OCI-LY7 (cell line): ENCODE results near the gene HDAC9. TPM values are rescaled to one million over a fixed set of nuclear protein-coding genes. Genes with fewer than 3 reads are reported as not detected.

Experiments used
- BruUV-seq: library from RNA; stranded (reverse); fragments of 400-500 nt; replicated peaks from 2 replicates; lab custom pipeline; 2021; lab: Mats Ljungman, UMichigan
- CTCF ChIA-PET: fragments of 300-600 bp; sonication (Branson Sonifier 250); formaldehyde crosslinking; loops from one replicate; lab custom pipeline; 2022; ENCODE audit warnings: antibody characterized with exemption; ENCODE audit not compliant: unreplicated experiment; lab: Charles Lee
- POLR2A ChIA-PET: fragments of 300-600 bp; sonication (Branson Sonifier 250); formaldehyde crosslinking; loops from one replicate; lab custom pipeline; 2022; ENCODE audit warnings: antibody characterized with exemption; lab: Charles Lee
- DNase-seq: peaks from one replicate; pipeline ENCODE4 v3.0.0-alpha.2; 2015; ENCODE audit warnings: low spot score
- H2AFZ ChIP-seq: fragments of 200-600 bp; sonication (generic), shearing (Covaris generic); 2 replicates; pipeline ENCODE4 v1.6.1; 2014; ENCODE audit warnings: mild to moderate bottlenecking, antibody characterized with exemption, low read length, moderate library complexity
- H3K27ac ChIP-seq: fragments of 200-600 bp; sonication (generic); 2 replicates; pipeline ENCODE4 v1.5.1; 2014; ENCODE audit warnings: mixed run types, low read depth, mild to moderate bottlenecking, moderate library complexity, low read length, inconsistent platforms; ENCODE audit not compliant: poor library complexity, severe bottlenecking
- H3K36me3 ChIP-seq: fragments of 200-600 bp; sonication (generic); 2 replicates; pipeline ENCODE4 v1.6.1; 2014; ENCODE audit warnings: mild to moderate bottlenecking, antibody characterized with exemption, low read length, moderate library complexity, mixed read lengths; ENCODE audit not compliant: insufficient read depth
- H3K4me1 ChIP-seq: fragments of 200-600 bp; sonication (generic); 2 replicates; pipeline ENCODE4 v1.5.1; 2014; ENCODE audit warnings: mild to moderate bottlenecking, low read length; ENCODE audit not compliant: insufficient read depth, poor library complexity, severe bottlenecking
- H3K4me2 ChIP-seq: fragments of 200-600 bp; sonication (generic); 2 replicates; pipeline ENCODE4 v1.6.1; 2014; ENCODE audit warnings: mild to moderate bottlenecking, low read length
- H3K4me3 ChIP-seq: fragments of 200-600 bp; sonication (generic); 2 replicates; pipeline ENCODE4 v1.5.1; 2014; ENCODE audit warnings: mild to moderate bottlenecking, low read depth, low read length; ENCODE audit not compliant: poor library complexity, severe bottlenecking
- H3K79me2 ChIP-seq: fragments of 200-600 bp; sonication (generic); 2 replicates; pipeline ENCODE4 v1.6.1; 2016; ENCODE audit warnings: low read depth, mild to moderate bottlenecking, low read length, moderate library complexity, mixed read lengths; ENCODE audit not compliant: insufficient read depth
- H3K9me2 ChIP-seq: fragments of 200-600 bp; sonication (generic); 2 replicates; pipeline ENCODE4 v1.6.1; 2016; ENCODE audit warnings: mild to moderate bottlenecking, low read length, mixed read lengths; ENCODE audit not compliant: insufficient read depth
- H3K9me3 ChIP-seq: fragments of 200-600 bp; sonication (generic); 2 replicates; pipeline ENCODE4 v1.6.1; 2014; ENCODE audit warnings: mild to moderate bottlenecking, mixed run types, low read length, mixed read lengths
- H4K20me1 ChIP-seq: fragments of 200-600 bp; sonication (generic); 2 replicates; pipeline ENCODE4 v1.6.1; 2014; ENCODE audit warnings: mild to moderate bottlenecking, antibody characterized with exemption, low read length, moderate library complexity, mixed read lengths; ENCODE audit not compliant: insufficient read depth
- EZH2phosphoT487 ChIP-seq: fragments of 200-600 bp; sonication (generic); IDR thresholded peaks from 2 replicates; pipeline ENCODE4 v1.6.1; 2018; ENCODE audit warnings: low read depth, borderline replicate concordance, mild to moderate bottlenecking, mixed run types, antibody characterized with exemption, low read length, moderate library complexity, mixed read lengths
- intact Hi-C: fragments of 100-400 bp; cut with micrococcal nuclease; formaldehyde crosslinking; loops from one replicate; pipeline ENCODE4 v1.10.0; 2022; ENCODE audit not compliant: unreplicated experiment
- total RNA-seq, 2 experiments: library from RNA; depleted of rRNA in 1 of 2; stranded (reverse); fragments of >200 nt in 1 of 2; shearing (Covaris generic) in 1 of 2; gene quantifications; 2 replicates each; pipeline ENCODE4 v1.2.3, GENCODE V29; 2014 to 2022
- TF ChIP-seq, protein P1 (sequence below): fragments of 200-600 bp; sonication (generic); conservative IDR thresholded peaks from 2 replicates; pipeline ENCODE4 v1.5.1; 2014; ENCODE audit warnings: mild to moderate bottlenecking, antibody characterized with exemption, low read length, moderate library complexity, mixed read lengths

The HDAC9 gene
- total RNA-seq, 2 experiments from 2014 or later, result 58.8 to 91.7 TPM

DNA sequence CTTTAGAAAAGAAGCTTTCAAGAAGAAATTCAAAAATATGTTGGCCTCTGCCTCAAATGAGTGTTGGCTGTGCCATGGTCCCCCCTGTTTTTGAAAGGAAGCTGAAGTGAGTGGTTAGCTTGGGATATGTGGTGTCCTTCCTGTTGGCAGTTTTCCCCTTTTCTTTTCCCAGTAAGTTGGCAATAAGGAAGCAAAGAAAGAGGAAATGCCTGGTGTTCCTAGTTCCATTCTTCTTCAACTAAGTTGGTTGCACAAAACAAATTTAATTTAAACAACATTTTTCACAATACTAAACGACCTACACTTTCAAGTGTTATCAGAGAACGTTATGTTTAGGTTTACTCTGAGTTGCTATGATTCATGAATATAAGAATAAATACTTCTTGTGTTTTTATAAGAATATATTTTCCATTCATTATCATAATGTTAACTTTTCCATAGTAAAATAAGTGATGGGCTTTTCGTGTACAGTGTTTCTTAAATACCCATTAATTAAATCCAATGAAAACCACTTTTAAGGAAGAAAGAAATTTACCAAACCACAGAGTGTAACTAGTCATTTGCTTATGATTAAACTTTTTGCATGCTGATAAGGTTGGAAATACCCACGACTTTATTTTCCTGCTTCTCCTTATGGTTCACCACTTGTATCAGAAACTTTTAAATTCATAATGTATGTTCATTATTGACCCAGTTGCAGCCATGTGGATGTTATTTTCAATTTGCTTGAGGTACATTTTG is 7.7 kb downstream of the HDAC9 start:
- Histone ChIP-seq H2AFZ (no peak overlapping the region), H3K36me3 (peaks cover 29% of the 10 kb centered on the region), H3K9me3 (peaks cover 4% of the 10 kb centered on the region; the same call in 1 of the 2 replicates), H3K79me2 (peaks cover 98% of the 10 kb centered on the region), H3K27ac (peak overlapping the region; percentile 15), H3K4me3 (no peak overlapping the region), H3K4me2 (peak overlapping the region; percentile 41), H3K9me2 (no peaks in the 10 kb centered on the region), H3K4me1 (peaks cover 85% of the 10 kb centered on the region), H4K20me1 (no peaks in the 10 kb centered on the region)
- ChIA-PET CTCF (interaction anchor here (0.7 kb wide), 1 partner anchor 163 kb away, joined by 3 read pairs; no protein-coding TSS in a partner anchor), POLR2A (interaction anchor here (0.6 to 18.1 kb wide), 7 partner anchors 16 to 69 kb away, joined by 3 to 532 read pairs (median 4); no protein-coding TSS in a partner anchor)
- no TSS peak for BruUV-seq
- TF ChIP-seq EZH2phosphoT487, result no peak
- TF ChIP-seq, protein P1, sequence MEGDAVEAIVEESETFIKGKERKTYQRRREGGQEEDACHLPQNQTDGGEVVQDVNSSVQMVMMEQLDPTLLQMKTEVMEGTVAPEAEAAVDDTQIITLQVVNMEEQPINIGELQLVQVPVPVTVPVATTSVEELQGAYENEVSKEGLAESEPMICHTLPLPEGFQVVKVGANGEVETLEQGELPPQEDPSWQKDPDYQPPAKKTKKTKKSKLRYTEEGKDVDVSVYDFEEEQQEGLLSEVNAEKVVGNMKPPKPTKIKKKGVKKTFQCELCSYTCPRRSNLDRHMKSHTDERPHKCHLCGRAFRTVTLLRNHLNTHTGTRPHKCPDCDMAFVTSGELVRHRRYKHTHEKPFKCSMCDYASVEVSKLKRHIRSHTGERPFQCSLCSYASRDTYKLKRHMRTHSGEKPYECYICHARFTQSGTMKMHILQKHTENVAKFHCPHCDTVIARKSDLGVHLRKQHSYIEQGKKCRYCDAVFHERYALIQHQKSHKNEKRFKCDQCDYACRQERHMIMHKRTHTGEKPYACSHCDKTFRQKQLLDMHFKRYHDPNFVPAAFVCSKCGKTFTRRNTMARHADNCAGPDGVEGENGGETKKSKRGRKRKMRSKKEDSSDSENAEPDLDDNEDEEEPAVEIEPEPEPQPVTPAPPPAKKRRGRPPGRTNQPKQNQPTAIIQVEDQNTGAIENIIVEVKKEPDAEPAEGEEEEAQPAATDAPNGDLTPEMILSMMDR, result no peak
- no peak for DNase-seq
- intact Hi-C loops, result no loop called here

DNA sequence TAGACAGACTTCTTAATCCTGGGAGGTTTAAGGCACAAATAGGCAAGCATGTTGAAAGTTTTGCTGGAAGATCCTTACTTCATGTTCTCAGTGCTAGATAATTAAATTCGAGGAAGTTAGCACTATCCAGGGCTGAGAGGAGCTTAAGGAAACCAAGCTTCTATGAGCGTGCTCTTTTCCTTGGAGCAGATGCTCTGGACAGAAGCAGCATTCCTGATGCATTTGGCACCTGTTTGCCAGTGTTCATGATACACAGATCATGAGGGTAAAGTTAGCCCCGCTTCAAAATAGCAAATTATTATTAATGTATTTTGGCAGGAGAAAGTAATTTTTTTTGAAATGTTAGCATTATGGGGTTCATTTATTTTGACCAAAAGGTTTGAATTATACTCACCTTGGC is 9.4 kb downstream of the HDAC9 start:
- TF ChIP-seq, protein P1, result no peak
- no peak for TF ChIP-seq EZH2phosphoT487
- Histone ChIP-seq H3K36me3 (peaks cover 29% of the 10 kb centered on the region), H3K4me2 (peak overlapping the region; percentile 75), H2AFZ (no peak overlapping the region), H3K79me2 (peaks cover 98% of the 10 kb centered on the region), H4K20me1 (no peaks in the 10 kb centered on the region), H3K4me1 (peaks cover 95% of the 10 kb centered on the region), H3K4me3 (no peak overlapping the region), H3K27ac (peak overlapping the region; percentile 65), H3K9me3 (peaks cover 4% of the 10 kb centered on the region; the same call in 1 of the 2 replicates), H3K9me2 (no peaks in the 10 kb centered on the region)
- no TSS peak for BruUV-seq
- CTCF ChIA-PET, result interaction anchor here (1.8 kb wide), 1 partner anchor 12 kb away, joined by 4 read pairs; no protein-coding TSS in a partner anchor
- intact Hi-C loops, result no loop called here
- POLR2A ChIA-PET, result interaction anchor here (0.9 to 18.1 kb wide), 6 partner anchors 8 to 50 kb away, joined by 3 to 532 read pairs (median 8); partner anchors contain the start of gene HDAC9
- no peak for DNase-seq
